ENCODE results near the gene TMEM54.

DNA sequence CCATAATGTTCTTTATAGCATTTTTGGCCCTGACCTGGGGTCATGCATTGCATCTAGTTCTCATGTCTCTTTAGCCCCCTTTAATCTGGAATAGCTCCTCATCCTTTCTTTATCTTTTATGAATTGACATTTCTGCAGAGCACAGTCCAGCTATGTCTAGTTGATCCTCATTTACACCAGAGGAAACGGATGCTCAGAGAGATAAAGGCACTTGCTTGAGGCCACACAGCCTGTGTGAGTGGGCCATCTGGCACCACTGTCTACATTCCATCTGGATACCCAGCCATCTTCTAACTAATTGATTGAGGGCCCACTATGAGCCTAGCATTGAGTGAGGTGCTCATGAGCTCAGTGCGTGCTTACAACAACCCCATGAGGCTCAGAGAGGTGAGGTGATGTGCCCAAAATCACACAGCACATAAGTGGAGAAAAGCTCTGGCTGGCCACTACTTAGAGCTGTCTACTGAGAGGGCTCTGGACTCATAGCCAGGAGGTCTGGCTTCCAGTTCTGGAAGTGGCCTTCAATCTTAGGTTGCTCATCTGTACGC is 11.4 kb downstream of the TMEM54 start:
- TF ChIP-seq, protein P1, sequence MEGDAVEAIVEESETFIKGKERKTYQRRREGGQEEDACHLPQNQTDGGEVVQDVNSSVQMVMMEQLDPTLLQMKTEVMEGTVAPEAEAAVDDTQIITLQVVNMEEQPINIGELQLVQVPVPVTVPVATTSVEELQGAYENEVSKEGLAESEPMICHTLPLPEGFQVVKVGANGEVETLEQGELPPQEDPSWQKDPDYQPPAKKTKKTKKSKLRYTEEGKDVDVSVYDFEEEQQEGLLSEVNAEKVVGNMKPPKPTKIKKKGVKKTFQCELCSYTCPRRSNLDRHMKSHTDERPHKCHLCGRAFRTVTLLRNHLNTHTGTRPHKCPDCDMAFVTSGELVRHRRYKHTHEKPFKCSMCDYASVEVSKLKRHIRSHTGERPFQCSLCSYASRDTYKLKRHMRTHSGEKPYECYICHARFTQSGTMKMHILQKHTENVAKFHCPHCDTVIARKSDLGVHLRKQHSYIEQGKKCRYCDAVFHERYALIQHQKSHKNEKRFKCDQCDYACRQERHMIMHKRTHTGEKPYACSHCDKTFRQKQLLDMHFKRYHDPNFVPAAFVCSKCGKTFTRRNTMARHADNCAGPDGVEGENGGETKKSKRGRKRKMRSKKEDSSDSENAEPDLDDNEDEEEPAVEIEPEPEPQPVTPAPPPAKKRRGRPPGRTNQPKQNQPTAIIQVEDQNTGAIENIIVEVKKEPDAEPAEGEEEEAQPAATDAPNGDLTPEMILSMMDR (IDR thresholded peaks at IDR 0.05) = no peak
- TF ChIP-seq POLR2A (IDR thresholded peaks at IDR 0.05) = no peak

All from esophagus squamous epithelium (tissue), 4 donors.